B cell (primary cell): Measurements from ENCODE around the gene GORASP2. TPM values are rescaled to one million over a fixed set of nuclear protein-coding genes. Genes with fewer than 3 reads are reported as not detected.

Experiments
- ATAC-seq: fragments of 200-7000 bp; cut with Tn5 transposase; one replicate; pipeline ENCODE4 v1.10.0; 2021; ENCODE audit warnings: low read depth, mild to moderate bottlenecking, moderate number of reproducible peaks, moderate library complexity
- CTCF ChIA-PET: fragments of 350-600 bp; sonication (Branson Sonifier 250); formaldehyde crosslinking; loops from one replicate; lab custom pipeline; 2021; ENCODE audit warnings: antibody characterized with exemption, inconsistent platforms; lab: Charles Lee
- POLR2A ChIA-PET: fragments of 350-600 bp; sonication (Branson Sonifier 250); formaldehyde crosslinking; loops from one replicate; lab custom pipeline; 2021; ENCODE audit warnings: antibody characterized with exemption; lab: Charles Lee
- DNase-seq: peaks from one replicate; pipeline ENCODE4 v3.0.0; 2013
- H2AFZ ChIP-seq: 2 replicates; pipeline ENCODE4 v1.6.1; 2012; ENCODE audit warnings: mild to moderate bottlenecking, low read depth, low read length; ENCODE audit not compliant: insufficient read depth, poor library complexity, severe bottlenecking
- H3K27ac ChIP-seq, 2 donors: 1 replicate in 1 of 2; 2 replicates in 1 of 2; pipeline ENCODE4 v1.5.1; 2012 to 2013; ENCODE audit warnings: low read length in 2 of 2, mild to moderate bottlenecking in 2 of 2, moderate library complexity in 1 of 2
- H3K27me3 ChIP-seq, 4 experiments: fragments of 200-600 bp in 1 of 4; sonication (generic) in 1 of 4; replicated peaks in 1 of 4; 1 replicate in 2 of 4; 2 replicates in 2 of 4; pipeline versions ENCODE4 v1.6.1 to v1.7.0; 2013 to 2016; ENCODE audit warnings: low read length in 3 of 4, mild to moderate bottlenecking in 2 of 4, mixed read lengths in 1 of 4, moderate library complexity in 1 of 4; ENCODE audit not compliant: insufficient read depth in 4 of 4, control insufficient read depth in 3 of 4; ENCODE audit errors: control extremely low read depth in 1 of 4
- H3K36me3 ChIP-seq, 2 experiments: replicated peaks in 1 of 2; 1 replicate in 1 of 2; 2 replicates in 1 of 2; pipeline versions ENCODE4 v1.6.1 to v1.7.1; 2013; ENCODE audit warnings: low read length in 1 of 2; ENCODE audit not compliant: insufficient read depth in 2 of 2, control insufficient read depth in 1 of 2; ENCODE audit errors: control extremely low read depth in 1 of 2, extremely low read depth in 1 of 2
- H3K4me1 ChIP-seq, 2 donors: fragments of 200-600 bp in 1 of 2; sonication (generic) in 1 of 2; 1 replicate in 1 of 2; 2 replicates in 1 of 2; pipeline versions ENCODE4 v1.5.1 to v1.6.1; 2013 to 2017; ENCODE audit warnings: low read length in 2 of 2; ENCODE audit not compliant: control insufficient read depth in 2 of 2, insufficient read depth in 2 of 2
- H3K4me2 ChIP-seq: replicated peaks from 2 replicates; pipeline ENCODE3; 2012; ENCODE audit warnings: mild to moderate bottlenecking, low read depth, low read length; ENCODE audit not compliant: poor library complexity, severe bottlenecking
- H3K4me3 ChIP-seq, 5 experiments: fragments of 200-600 bp in 1 of 5; sonication (generic) in 1 of 5; 1 replicate in 3 of 5; 2 replicates in 2 of 5; pipeline versions ENCODE4 v1.5.1 to v1.7.0; 2011 to 2016; ENCODE audit warnings: low read length in 4 of 5, mild to moderate bottlenecking in 4 of 5, low read depth in 2 of 5, control low read depth in 1 of 5, moderate library complexity in 1 of 5; ENCODE audit not compliant: insufficient read depth in 1 of 5; ENCODE audit errors: control extremely low read depth in 1 of 5, extremely low read depth in 1 of 5
- H3K79me2 ChIP-seq: fragments of 200-600 bp; sonication (generic); one replicate; pipeline ENCODE4 v1.6.0; 2016; ENCODE audit warnings: low read length; ENCODE audit not compliant: control insufficient read depth, insufficient read depth
- H3K9ac ChIP-seq: fragments of 200-600 bp; sonication (generic); 2 replicates; pipeline ENCODE4 v1.6.1; 2017; ENCODE audit warnings: mild to moderate bottlenecking, low read length, moderate library complexity
- H3K9me3 ChIP-seq, 3 donors: one replicate each; pipeline versions ENCODE4 v1.6.1 to v1.7.1; 2013; ENCODE audit warnings: low read length in 2 of 3; ENCODE audit not compliant: control insufficient read depth in 2 of 3, insufficient read depth in 1 of 3; ENCODE audit errors: control extremely low read depth in 1 of 3
- H4K20me1 ChIP-seq: 2 replicates; pipeline ENCODE4 v1.6.0; 2012; ENCODE audit warnings: mild to moderate bottlenecking, low read length; ENCODE audit not compliant: insufficient read depth, control insufficient read depth, poor library complexity, severe bottlenecking
- H3K27ac Mint-ChIP-seq: one replicate; pipeline ENCODE4 v1.8.0; 2021; ENCODE audit warnings: mixed read lengths
- H3K27me3 Mint-ChIP-seq: one replicate; pipeline ENCODE4 v1.8.0; 2021; ENCODE audit warnings: mixed read lengths
- H3K4me1 Mint-ChIP-seq: one replicate; pipeline ENCODE4 v1.8.0; 2021; ENCODE audit warnings: mixed read lengths
- H3K4me3 Mint-ChIP-seq: one replicate; pipeline ENCODE4 v1.8.0; 2021; ENCODE audit warnings: mixed read lengths
- H3K9me3 Mint-ChIP-seq: one replicate; pipeline ENCODE4 v1.8.0; 2022; ENCODE audit warnings: mixed read lengths; ENCODE audit not compliant: insufficient read depth
- CTCF ChIP-seq: fragments of 200-600 bp; IDR thresholded peaks from one replicate; pipeline ENCODE4 v1.8.0; 2022; ENCODE audit warnings: antibody characterized with exemption, mild to moderate bottlenecking
- EZH2 ChIP-seq: IDR thresholded peaks from 2 replicates; pipeline ENCODE4 v1.6.1; 2012; ENCODE audit warnings: borderline replicate concordance, low read depth, mild to moderate bottlenecking, moderate library complexity, low read length; ENCODE audit not compliant: insufficient read depth, poor library complexity, severe bottlenecking
- WGBS: methylation state at CpG from one replicate; pipeline ENCODE4 v1.1.5; 2013; ENCODE audit warnings: missing lambda C conversion rate; ENCODE audit not compliant: insufficient coverage; 5-methylcytosine and 5-hydroxymethylcytosine counted together
- intact Hi-C: fragments of 100-400 bp; cut with micrococcal nuclease; formaldehyde crosslinking; loops from one replicate; pipeline ENCODE4 v1.10.0; 2022
- polyA plus RNA-seq: library from polyadenylated mRNA; depleted of rRNA; stranded (reverse); fragments of >200 nt; gene quantifications from 2 replicates; pipeline ENCODE4 v1.2.3, GENCODE V29; 2012
- total RNA-seq, 2 donors: library from RNA; stranded (reverse); fragments of 120-200 nt in 1 of 2; gene quantifications; 1 replicate in 1 of 2; 2 replicates in 1 of 2; pipeline versions ENCODE4 v1.2.3 to v1.2.4, GENCODE V29; 2013 to 2022

GORASP2 gene
- total and polyA plus RNA-seq, 2 donors (not counting 1 experiment from before 2014, with no cell fraction given), result 40.5 to 50.5 TPM

- Histone ChIP-seq H3K27ac (no peak overlapping the region), H4K20me1 (no peaks in the 10 kb centered on the region), H3K79me2 (no peaks in the 10 kb centered on the region), H3K4me1 (no peaks in the 10 kb centered on the region), H3K27me3 (no peaks in the 10 kb centered on the region), H3K9ac (no peak overlapping the region), H3K9me3 (peaks cover 0 to 12% (median 0%) of the 10 kb centered on the region in 3 donors), H3K4me3 (no peak overlapping the region), H3K4me2 (no peak overlapping the region), H2AFZ (no peak overlapping the region), H3K36me3 (peaks cover 6 to 63% of the 10 kb centered on the region in 2 experiments)
- 85% methylated on average over 4 of the region's 6 CpGs for WGBS
- no peak overlapping the region for H3K27ac Mint-ChIP-seq
- H3K27me3 Mint-ChIP-seq, result no peaks in the 10 kb centered on the region
- peaks cover 3% of the 10 kb centered on the region for H3K9me3 Mint-ChIP-seq
- H3K4me1 Mint-ChIP-seq, result peaks cover 4% of the 10 kb centered on the region
- TF ChIP-seq CTCF (no peak), EZH2 (no peak)
- no peak overlapping the region for H3K4me3 Mint-ChIP-seq
- DNase-seq (no peak), ATAC-seq (no peak)
- ChIA-PET CTCF (no interaction called here), POLR2A (no interaction called here)
- intact Hi-C loops, result no loop called here
Observed at GRCh38 chr2:170999654-171000053, 70.6 kb downstream of the GORASP2 start.

GRCh38 chr2:171004363-171004762, 75.3 kb downstream of the GORASP2 start:
- intact Hi-C loops, result no loop called here
- Mint-ChIP-seq H3K27me3 (no peaks in the 10 kb centered on the region), H3K9me3 (peaks cover 3% of the 10 kb centered on the region), H3K4me1 (peaks cover 4% of the 10 kb centered on the region), H3K4me3 (no peak overlapping the region), H3K27ac (no peak overlapping the region)
- Histone ChIP-seq H3K79me2 (no peaks in the 10 kb centered on the region), H3K4me3 (no peak overlapping the region), H3K36me3 (peaks cover 23 to 58% of the 10 kb centered on the region in 2 experiments), H3K9me3 (peaks cover 0 to 12% (median 1%) of the 10 kb centered on the region in 3 donors), H3K9ac (no peak overlapping the region), H3K4me2 (no peak overlapping the region), H3K27ac (no peak overlapping the region), H4K20me1 (no peaks in the 10 kb centered on the region), H3K4me1 (no peaks in the 10 kb centered on the region), H3K27me3 (no peaks in the 10 kb centered on the region), H2AFZ (no peak overlapping the region)
- CTCF ChIA-PET, result interaction anchor here (1.0 kb wide), 2 partner anchors 9 to 76 kb away, joined by 3 read pairs; no protein-coding TSS in a partner anchor
- POLR2A ChIA-PET, result no interaction called here
- no peak for DNase-seq
- no peak for ATAC-seq
- no peak for TF ChIP-seq CTCF
- TF ChIP-seq EZH2, result no peak
- WGBS, result no CpG with 5 or more reads among the region's 2 CpGs
